HG02981 (cell line): ENCODE results near the gene DVL3.

Experiments
- ATAC-seq: cut with Tn5 transposase; IDR thresholded peaks from one replicate; pipeline ENCODE4 v1.9.1; 2021; ENCODE audit warnings: mild to moderate bottlenecking, moderate library complexity; ENCODE audit not compliant: unreplicated experiment

DVL3 gene

DNA sequence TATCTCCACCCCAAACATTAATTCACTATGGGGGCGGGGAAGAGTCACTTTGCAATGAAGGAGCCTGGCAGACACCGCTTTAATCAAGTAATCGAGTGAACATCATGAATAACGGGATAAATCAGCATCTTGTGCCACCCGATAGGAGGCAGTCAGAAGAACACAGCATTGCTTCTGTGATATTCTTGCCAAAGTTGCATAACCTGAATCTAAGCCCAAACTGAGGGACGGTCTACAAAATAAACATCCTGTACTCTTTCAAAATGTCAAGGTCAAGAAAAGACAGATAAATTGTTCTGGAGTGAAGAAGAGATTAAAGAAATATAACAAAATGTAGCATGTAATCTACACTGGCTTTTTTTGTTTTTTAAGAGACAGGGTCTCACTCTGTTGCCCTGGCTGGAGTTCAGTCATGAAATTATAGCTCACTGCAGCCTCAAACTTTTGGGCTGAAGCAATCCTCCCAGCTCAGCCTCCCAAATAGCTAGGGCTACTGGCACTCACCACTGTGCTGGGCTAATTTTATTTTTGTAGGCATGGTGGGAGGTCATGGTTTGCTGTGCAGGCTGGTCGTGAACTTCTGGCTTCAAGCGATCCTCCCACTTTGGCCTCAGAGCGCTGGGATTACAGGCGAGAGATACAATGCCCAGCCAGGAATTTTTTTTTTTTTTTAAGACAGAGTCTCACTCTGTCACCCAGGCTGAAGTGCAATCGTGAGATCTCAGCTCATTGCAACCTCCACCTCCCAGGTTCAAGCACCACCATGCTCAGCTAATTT is 54.2 kb downstream of the DVL3 start:
- no peak for ATAC-seq

DNA sequence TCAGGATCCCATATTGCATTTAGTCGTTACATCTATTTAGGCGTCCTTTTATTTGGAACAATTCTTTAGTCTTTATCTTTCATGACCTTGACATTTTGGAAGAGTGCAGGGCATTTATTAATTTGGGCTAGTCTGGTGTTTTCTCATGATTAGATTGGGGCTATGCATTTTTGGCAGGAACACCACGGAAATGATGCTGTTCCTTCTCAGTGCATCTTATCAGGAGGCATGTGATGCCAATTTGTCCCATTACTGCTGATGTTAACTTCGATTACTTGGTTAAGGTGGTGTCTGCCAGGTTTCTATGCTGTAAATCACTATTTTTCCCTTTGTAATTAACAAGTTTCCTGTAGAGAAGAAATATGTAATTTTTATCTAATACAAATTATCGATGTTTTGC is 56.1 kb downstream of the DVL3 start:
- no peak for ATAC-seq

DNA sequence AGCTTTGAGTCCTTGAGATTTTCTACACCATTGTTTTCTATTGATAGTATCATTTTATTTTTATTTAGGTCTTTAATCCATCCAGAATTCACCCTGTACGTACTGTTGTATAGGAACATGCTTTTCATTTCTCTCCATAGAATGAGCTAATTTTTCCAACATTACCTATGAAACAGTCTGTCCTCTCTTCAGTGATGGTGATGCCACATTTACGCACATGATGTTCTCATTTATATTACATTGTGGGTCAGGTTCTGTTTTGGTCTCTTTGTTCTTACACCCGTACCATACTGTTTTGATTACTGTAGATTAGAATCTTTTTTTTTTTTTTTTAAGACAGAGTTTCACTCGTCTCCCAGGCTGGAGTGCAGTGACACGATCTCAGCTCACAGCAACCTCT is 56.5 kb downstream of the DVL3 start:
- ATAC-seq = no peak

DNA sequence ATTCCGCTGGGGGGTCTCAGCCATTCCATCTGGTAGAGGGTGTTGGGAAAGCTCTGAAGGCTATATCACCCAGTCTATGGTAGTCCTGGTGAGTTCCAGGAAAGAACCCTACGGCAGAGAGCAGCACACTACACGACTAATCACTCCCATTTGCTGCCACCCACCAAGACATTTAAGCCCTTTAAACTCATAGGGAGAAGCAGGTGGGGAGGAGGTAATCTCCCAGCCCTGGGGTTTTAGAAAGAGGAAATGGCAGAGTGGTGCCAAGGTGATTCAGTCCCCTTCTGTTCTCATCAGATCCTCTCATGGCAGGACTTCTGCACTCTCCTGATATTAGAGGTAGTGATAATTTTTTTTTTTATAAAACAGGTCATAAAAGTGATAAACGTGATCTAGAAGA is 63.6 kb downstream of the DVL3 start:
- ATAC-seq = no peak

DNA sequence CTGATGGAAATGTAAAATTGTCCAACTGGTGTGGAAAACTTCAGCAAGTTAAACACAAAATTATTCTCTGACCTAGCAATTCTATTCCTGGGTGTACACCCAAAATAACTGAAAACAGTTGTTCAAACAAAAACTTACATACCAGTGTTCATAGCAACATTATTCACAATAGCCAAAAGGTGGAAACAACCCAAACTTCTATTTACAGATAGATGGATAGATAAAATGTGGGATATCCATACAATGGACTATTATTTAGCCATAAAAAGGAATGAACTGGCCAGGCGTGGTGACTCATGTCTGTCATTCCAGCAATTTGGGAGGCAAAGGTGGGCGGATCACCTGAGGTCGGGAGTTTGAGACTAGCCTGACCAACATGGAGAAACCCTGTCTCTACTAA is 67.3 kb downstream of the DVL3 start:
- no peak for ATAC-seq
